HG03575 (cell line): Measurements from ENCODE around the gene GSTA4.

Experiments used
- ATAC-seq: cut with Tn5 transposase; IDR thresholded peaks from one replicate; pipeline ENCODE4 v1.9.1; 2021; ENCODE audit not compliant: unreplicated experiment, insufficient number of reproducible peaks, low FRiP score; ENCODE audit errors: extremely low read depth

GSTA4 gene

DNA sequence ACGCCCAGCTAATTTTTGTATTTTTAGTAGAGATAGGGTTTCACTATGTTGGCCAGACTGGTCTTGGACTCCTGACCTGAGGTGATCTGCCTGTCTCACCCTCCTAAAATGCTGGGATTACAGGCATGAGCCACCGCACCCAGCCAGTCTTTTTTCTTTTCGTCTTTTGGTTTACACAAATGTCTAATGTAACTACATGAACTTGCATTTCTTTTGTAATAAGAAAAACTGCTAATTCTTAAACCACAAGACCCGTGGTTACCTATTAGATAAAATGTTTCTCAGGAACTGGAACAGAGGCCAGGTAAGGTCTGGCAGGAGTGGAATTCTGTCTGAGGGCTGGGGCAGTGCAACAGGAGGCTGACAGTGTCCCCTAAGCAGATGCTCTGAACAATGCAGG lies 52.9 kb downstream of the GSTA4 start:
- no peak for ATAC-seq

DNA sequence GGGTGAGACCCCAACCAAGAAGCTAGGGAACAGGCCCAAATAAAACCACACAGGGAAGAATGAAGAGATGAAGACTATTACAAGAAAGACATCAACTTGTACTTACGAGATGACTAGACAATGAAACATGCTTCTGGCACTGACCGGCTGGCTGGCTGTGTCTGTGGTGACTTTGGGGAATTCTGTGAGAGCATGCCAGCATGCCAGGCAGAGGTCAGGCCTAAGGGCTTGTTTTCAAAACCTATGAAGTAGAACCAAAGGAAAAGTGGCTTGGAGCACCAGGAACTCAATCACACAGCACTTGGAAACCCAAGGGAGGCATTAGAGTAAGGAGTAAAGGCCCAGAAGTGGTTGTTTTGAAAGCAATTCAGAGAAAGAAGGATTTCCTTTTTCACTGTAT lies 57.2 kb downstream of the GSTA4 start:
- no peak for ATAC-seq

DNA sequence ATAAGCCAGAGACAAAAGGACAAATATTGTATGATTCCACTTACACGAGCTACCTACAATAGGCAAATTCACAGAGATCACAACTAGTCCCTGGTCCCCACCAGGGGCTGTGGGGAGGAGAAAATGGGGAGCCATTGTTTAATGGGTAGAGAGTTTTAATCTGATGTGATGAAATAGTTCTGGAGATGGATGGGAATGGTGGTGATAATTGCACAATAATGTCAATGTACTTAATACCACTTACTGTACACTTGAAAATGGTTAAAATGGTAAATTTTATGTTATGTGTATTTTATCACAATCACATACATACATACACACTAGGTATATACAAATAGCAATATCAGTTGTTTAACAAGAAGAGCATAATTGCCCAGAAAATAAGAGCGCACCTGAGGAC lies 61.3 kb downstream of the GSTA4 start:
- ATAC-seq = no peak

DNA sequence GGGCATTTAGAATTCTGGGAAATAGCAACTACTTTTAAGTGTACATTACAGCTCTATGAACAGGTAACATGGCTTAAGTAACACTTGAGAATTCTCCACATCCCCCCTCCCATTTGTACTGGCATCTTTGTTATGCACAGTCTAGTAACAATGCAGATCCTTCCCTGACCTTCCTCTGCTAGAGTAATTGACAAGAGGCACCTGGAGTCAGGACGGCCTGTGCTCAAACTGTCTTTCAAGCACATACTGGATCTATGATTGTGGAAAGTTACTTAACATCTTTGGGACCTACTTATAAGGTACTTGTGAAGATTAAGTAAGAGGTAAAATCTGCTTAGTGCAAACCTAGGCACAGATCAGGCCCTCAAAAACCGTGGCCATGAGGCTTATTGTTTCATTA lies 63.7 kb downstream of the GSTA4 start:
- no peak for ATAC-seq

DNA sequence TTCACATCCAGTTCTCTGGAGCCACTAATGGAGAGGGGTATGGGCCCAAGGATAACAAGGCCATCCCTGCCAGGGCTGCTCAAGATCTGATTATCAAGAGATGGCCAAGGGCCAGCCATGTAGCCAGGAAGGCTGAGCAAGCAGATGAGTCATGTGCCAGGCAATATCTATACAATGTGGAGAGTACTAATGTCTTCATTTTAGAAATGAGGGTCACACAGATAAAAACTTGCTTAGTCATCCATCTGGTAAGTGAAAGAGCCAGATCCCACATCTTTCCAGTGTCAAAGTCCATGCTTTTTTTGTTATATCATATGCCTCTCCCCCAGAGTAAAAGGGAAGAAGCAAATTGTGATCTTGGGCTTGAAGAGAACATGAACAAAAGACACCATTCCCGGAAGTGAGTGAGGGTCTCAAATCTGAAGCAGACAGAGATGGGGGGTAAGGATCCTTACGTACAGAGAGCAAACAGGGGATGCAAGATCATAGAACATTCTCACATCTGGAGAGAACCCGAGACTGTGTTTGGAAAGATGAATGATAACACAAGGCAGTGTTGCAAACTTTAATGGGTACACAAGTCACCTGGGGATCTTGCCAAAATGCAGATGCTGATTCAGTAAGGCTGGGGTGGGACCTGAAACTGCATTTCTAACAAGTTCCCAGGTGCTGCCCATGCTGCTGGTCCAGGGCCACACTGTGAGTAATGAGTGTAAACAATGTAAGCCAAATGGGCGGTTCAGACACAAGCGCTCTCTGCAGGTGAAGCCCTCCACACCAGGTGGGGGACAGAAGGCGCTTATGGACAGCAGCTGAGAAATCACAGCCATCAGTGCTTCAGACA lies 65.5 kb downstream of the GSTA4 start:
- ATAC-seq = no peak
